K562 (cell line): ENCODE results near the gene DCTN2. TPM values are rescaled to one million over a fixed set of nuclear protein-coding genes. Genes with fewer than 3 reads are reported as not detected.
A peak's percentile ranks its signal among the peaks of the same experiment; 100 is the strongest.

Experiments used
- ATAC-seq: fragments of 200-7000 bp; cut with Tn5 transposase; 3 replicates; pipeline ENCODE4 v1.9.1; 2020; ENCODE audit warnings: moderate library complexity
- BruUV-seq: library from RNA; stranded (reverse); fragments of 400-500 nt; replicated peaks from 2 replicates; lab custom pipeline; 2021; lab: Mats Ljungman, UMichigan
- CTCF ChIA-PET: fragments of 300-600 bp; formaldehyde crosslinking; extraction: SDS; loops from one replicate; lab custom pipeline; 2021; ENCODE audit warnings: low intra/inter-chr PET ratio; lab: Yijun Ruan, JAX
- POLR2A ChIA-PET: fragments of 300-600, 350-650 bp; sonication (Branson Sonifier 250); formaldehyde crosslinking; extraction: SDS; loops from one replicate; lab custom pipeline; 2021; ENCODE audit warnings: antibody characterized with exemption, inconsistent platforms; lab: Yijun Ruan, JAX
- DNase-seq, 4 experiments: peaks; one replicate each; pipeline versions ENCODE4 v3.0.0 to v3.0.0-alpha.2; 2011 to 2018; ENCODE audit warnings: low spot score in 3 of 4, mixed read lengths in 3 of 4; ENCODE audit errors: extremely low read depth in 1 of 4
- FAIRE-seq: peaks from 2 replicates; lab custom pipeline; 2011; peaks lifted over from hg19 to GRCh38; lab: Jason Lieb, UNC
- H2AFZ ChIP-seq: 2 replicates; pipeline ENCODE4 v1.6.0; 2011; ENCODE audit warnings: low read depth, low read length, control low read depth, inconsistent platforms
- H3K27ac ChIP-seq: fragments of 200-600 bp; 3 replicates; pipeline ENCODE4 v1.8.0; 2011; ENCODE audit warnings: low read depth, mild to moderate bottlenecking, control low read depth, inconsistent platforms, low read length, moderate library complexity, mixed read lengths; ENCODE audit errors: extremely low read depth
- H3K27me3 ChIP-seq, 2 experiments: fragments of 300-600 bp in 1 of 2; 2 replicates in 1 of 2; 3 replicates in 1 of 2; pipeline versions ENCODE4 v1.6.0 to v1.8.0; 2011; ENCODE audit warnings: inconsistent platforms in 2 of 2, low read length in 2 of 2, mild to moderate bottlenecking in 1 of 2, mixed read lengths in 1 of 2, moderate library complexity in 1 of 2; ENCODE audit not compliant: control insufficient read depth in 2 of 2, insufficient read depth in 2 of 2
- H3K36me3 ChIP-seq: fragments of 300-600 bp; 3 replicates; pipeline ENCODE4 v1.8.0; 2011; ENCODE audit warnings: mild to moderate bottlenecking, low read length, inconsistent platforms; ENCODE audit not compliant: control insufficient read depth, insufficient read depth
- H3K4me1 ChIP-seq, 2 experiments: fragments of 200-600 bp in 1 of 2; replicated peaks in 1 of 2; 2 replicates in 1 of 2; 3 replicates in 1 of 2; pipeline versions ENCODE4 v1.5.1 to v1.8.0; 2011; ENCODE audit warnings: inconsistent platforms in 2 of 2, low read length in 2 of 2, mild to moderate bottlenecking in 1 of 2, mixed read lengths in 1 of 2, moderate library complexity in 1 of 2; ENCODE audit not compliant: control insufficient read depth in 2 of 2, insufficient read depth in 2 of 2
- H3K4me2 ChIP-seq: 2 replicates; pipeline ENCODE4 v1.6.1; 2011; ENCODE audit warnings: low read length, control low read depth, inconsistent platforms, mixed read lengths; ENCODE audit not compliant: insufficient read depth
- H3K4me3 ChIP-seq: fragments of 200-600 bp; sonication (generic), shearing (Covaris generic); 2 replicates; pipeline ENCODE4 v1.5.1; 2016; ENCODE audit warnings: control low read depth, inconsistent platforms
- H3K79me2 ChIP-seq: fragments of 200-600 bp; 3 replicates; pipeline ENCODE4 v1.8.0; 2011; ENCODE audit warnings: low read length, inconsistent platforms; ENCODE audit not compliant: control insufficient read depth, insufficient read depth
- H3K9ac ChIP-seq, 2 experiments: 2 replicates each; pipeline versions ENCODE4 v1.6.0 to v1.6.1; 2011; ENCODE audit warnings: low read depth in 2 of 2, low read length in 2 of 2, control low read depth in 1 of 2, inconsistent platforms in 1 of 2, mild to moderate bottlenecking in 1 of 2, mixed read lengths in 1 of 2; ENCODE audit not compliant: insufficient read depth in 1 of 2
- H3K9me1 ChIP-seq: one replicate; pipeline ENCODE4 v1.6.0; 2011; ENCODE audit warnings: inconsistent platforms, mild to moderate bottlenecking, low read length, moderate library complexity; ENCODE audit not compliant: control insufficient read depth, insufficient read depth
- H3K9me3 ChIP-seq: replicated peaks from 2 replicates; pipeline ENCODE4 v1.5.1; 2011; ENCODE audit warnings: low read depth, low read length, inconsistent platforms; ENCODE audit not compliant: control insufficient read depth, insufficient read depth
- H4K20me1 ChIP-seq: replicated peaks from 2 replicates; pipeline ENCODE4 v1.6.1; 2011; ENCODE audit warnings: low read length, inconsistent platforms, mixed read lengths; ENCODE audit not compliant: control insufficient read depth, insufficient read depth
- CEBPG ChIP-seq, 3 experiments: fragments of 200-800 bp in 1 of 3; sonication (Bioruptor generic) in 1 of 3; sonication (generic) in 1 of 3; formaldehyde crosslinking in 1 of 3; IDR thresholded peaks in 2 of 3; conservative IDR thresholded peaks in 1 of 3; 2 replicates each; pipeline versions ENCODE4 v1.6.1 to v1.8.0; 2016 to 2022; ENCODE audit warnings: missing compliant biosample characterization in 2 of 3, missing genetic modification characterization in 2 of 3, mild to moderate bottlenecking in 1 of 3, missing genetic modification reagents in 1 of 3
- POLR2AphosphoS5 ChIP-seq: IDR thresholded peaks from 2 replicates; pipeline ENCODE4 v1.6.1; 2011; ENCODE audit warnings: mild to moderate bottlenecking, low read depth, low read length, moderate library complexity; ENCODE audit not compliant: control insufficient read depth, insufficient read depth
- WGBS: fragments of 100-300 bp; shearing (Covaris generic); methylation state at CpG from one replicate; pipeline ENCODE4 v1.1.6; 2016; ENCODE audit warnings: low coverage, mixed read lengths; ENCODE audit not compliant: insufficient coverage; ENCODE audit errors: missing lambda C conversion rate; 5-methylcytosine and 5-hydroxymethylcytosine counted together
- in situ Hi-C: fragments of 300-500 bp; cut with MboI; formaldehyde crosslinking; loops from 4 replicates; pipeline ENCODE4 v1.15.0; 2018; ENCODE audit warnings: inconsistent platforms, mixed read lengths
- intact Hi-C: fragments of 100-400 bp; cut with micrococcal nuclease; formaldehyde crosslinking; loops from 2 replicates; pipeline ENCODE4 v1.14.2; 2022
- polyA plus RNA-seq, 8 experiments: library from polyadenylated mRNA; depleted of rRNA in 4 of 8; stranded (reverse) in 5 of 8; unstranded in 3 of 8; fragments of >200 nt; fragmentation: Nextera tagmentation in 2 of 8; fragmentation: Illumina TruSeq in 1 of 8; extraction: Ambion mirVana in 2 of 8; extraction: Trizol in 1 of 8; gene quantifications; 2 replicates each; pipeline versions ENCODE4 v1.2.1 to v1.2.3, GENCODE V29; 2011 to 2014; ENCODE audit warnings: inconsistent platforms in 1 of 8, missing spikeins in 1 of 8
- total RNA-seq, 7 experiments: library from RNA; depleted of rRNA in 6 of 7; stranded (reverse); fragments of >200 nt in 6 of 7; fragmentation: Illumina TruSeq in 2 of 7; extraction: Trizol in 2 of 7; gene quantifications; 2 replicates each; pipeline versions ENCODE4 v1.2.1 to v1.2.3, GENCODE V29; 2011 to 2021; ENCODE audit warnings: low replicate concordance in 1 of 7
- TF ChIP-seq, protein P1 (sequence below), 2 experiments: fragments of 450-650 bp in 1 of 2; sonication (generic) in 1 of 2; formaldehyde crosslinking in 1 of 2; IDR thresholded peaks; 2 replicates each; pipeline versions ENCODE4 v1.7.1 to v1.9.0; 2016 to 2022; ENCODE audit warnings: inconsistent platforms in 1 of 2, mild to moderate bottlenecking in 1 of 2, missing genetic modification reagents in 1 of 2

The DCTN2 gene
- total and polyA plus RNA-seq, 9 of the 15 experiments (the other 6 are each of a cell fraction or from before 2014, with no cell fraction given) = 43.6 to 270 (median 125) TPM

DNA sequence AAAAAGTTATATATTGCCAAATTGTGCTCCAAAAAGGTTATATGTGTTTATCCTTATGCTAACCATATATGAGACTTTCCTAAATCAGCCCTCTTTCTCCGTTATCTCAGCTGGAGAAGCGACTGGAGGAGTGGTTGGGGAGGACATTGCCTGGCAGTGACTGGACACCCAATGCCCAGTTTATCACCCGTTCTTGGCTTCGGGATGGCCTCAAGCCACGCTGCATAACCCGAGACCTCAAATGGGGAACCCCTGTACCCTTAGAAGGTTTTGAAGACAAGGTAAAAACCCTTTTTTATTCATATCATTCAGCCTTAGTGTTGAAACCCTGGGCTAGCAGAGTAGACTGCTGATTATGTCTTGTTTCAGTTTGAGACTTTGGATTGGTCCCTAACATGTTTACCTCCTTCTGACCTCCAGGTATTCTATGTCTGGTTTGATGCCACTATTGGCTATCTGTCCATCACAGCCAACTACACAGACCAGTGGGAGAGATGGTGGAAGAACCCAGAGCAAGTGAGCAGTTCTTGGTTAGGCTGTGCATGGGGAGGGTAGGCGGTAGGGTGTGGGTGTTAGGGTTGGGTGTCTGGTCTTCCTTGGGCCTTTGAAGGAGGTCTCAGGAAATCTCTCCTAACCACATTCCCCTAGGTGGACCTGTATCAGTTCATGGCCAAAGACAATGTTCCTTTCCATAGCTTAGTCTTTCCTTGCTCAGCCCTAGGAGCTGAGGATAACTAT, 35.2 kb downstream of the DCTN2 start:
- Histone ChIP-seq H3K4me1 (peaks cover 0 to 2% of the 10 kb centered on the region in 2 experiments; a peak in 3 of 5 replicates), H3K4me2 (no peak overlapping the region), H2AFZ (no peak overlapping the region), H4K20me1 (peaks cover 18% of the 10 kb centered on the region), H3K79me2 (peaks cover 5% of the 10 kb centered on the region; the same call in 2 of the 3 replicates), H3K36me3 (peaks cover 71% of the 10 kb centered on the region), H3K9me3 (no peaks in the 10 kb centered on the region), H3K9ac (no peak overlapping the region), H3K27ac (no peak overlapping the region; the same call in 2 of the 3 replicates)
- in situ Hi-C loops = no loop called here
- ATAC-seq (no peak), DNase-seq (no peak)
- whole genome bisulfite sequencing = 98% methylated on average over 7 of the region's 7 CpGs
- POLR2A ChIA-PET = interaction anchor here (0.7 to 10.1 kb wide), 6 partner anchors 8 to 53 kb away, joined by 3 to 184 read pairs (median 3); partner anchors contain the start of genes DCTN2 and DDIT3
- intact Hi-C loops = no loop called here
- CTCF ChIA-PET = no interaction called here
- TF ChIP-seq CEBPG (CRISPR knock-in tag; IDR thresholded peaks at IDR 0.05) (no peak), CEBPG (tag; conservative IDR thresholded peaks at IDR 0.05 in 1 of 2, IDR thresholded peaks at IDR 0.05 in 1 of 2) (no peak), POLR2AphosphoS5 (peak; percentile 27; the same call in 1 of the 2 replicates)
- TF ChIP-seq, protein P1, sequence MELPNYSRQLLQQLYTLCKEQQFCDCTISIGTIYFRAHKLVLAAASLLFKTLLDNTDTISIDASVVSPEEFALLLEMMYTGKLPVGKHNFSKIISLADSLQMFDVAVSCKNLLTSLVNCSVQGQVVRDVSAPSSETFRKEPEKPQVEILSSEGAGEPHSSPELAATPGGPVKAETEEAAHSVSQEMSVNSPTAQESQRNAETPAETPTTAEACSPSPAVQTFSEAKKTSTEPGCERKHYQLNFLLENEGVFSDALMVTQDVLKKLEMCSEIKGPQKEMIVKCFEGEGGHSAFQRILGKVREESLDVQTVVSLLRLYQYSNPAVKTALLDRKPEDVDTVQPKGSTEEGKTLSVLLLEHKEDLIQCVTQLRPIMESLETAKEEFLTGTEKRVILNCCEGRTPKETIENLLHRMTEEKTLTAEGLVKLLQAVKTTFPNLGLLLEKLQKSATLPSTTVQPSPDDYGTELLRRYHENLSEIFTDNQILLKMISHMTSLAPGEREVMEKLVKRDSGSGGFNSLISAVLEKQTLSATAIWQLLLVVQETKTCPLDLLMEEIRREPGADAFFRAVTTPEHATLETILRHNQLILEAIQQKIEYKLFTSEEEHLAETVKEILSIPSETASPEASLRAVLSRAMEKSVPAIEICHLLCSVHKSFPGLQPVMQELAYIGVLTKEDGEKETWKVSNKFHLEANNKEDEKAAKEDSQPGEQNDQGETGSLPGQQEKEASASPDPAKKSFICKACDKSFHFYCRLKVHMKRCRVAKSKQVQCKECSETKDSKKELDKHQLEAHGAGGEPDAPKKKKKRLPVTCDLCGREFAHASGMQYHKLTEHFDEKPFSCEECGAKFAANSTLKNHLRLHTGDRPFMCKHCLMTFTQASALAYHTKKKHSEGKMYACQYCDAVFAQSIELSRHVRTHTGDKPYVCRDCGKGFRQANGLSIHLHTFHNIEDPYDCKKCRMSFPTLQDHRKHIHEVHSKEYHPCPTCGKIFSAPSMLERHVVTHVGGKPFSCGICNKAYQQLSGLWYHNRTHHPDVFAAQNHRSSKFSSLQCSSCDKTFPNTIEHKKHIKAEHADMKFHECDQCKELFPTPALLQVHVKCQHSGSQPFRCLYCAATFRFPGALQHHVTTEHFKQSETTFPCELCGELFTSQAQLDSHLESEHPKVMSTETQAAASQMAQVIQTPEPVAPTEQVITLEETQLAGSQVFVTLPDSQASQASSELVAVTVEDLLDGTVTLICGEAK (IDR thresholded peaks at IDR 0.05) = no peak
- TF ChIP-seq, protein P1 (CRISPR knock-in tag; IDR thresholded peaks at IDR 0.05) = 0 out of 2 replicates have a peak, but pooled peaks have one; percentile 7
- TF ChIP-seq, all 486 proteins: peak for 2
- H3K27me3 ChIP-seq = no peaks in the 10 kb centered on the region
- H3K4me3 ChIP-seq = no peak overlapping the region
- no peak for FAIRE-seq
- BruUV-seq = no TSS peak
- peaks cover under 1% of the 10 kb centered on the region for H3K9me1 ChIP-seq
